GM23248 (cell line): ENCODE results near the gene HSPG2.

Experiments used
- EZH2 ChIP-seq: fragments of 200-600 bp; sonication (generic); IDR thresholded peaks from 2 replicates; pipeline ENCODE4 v1.6.1; 2018; ENCODE audit warnings: antibody characterized with exemption, mild to moderate bottlenecking; ENCODE audit not compliant: insufficient read depth, poor library complexity, severe bottlenecking
- EZH2phosphoT487 ChIP-seq: fragments of 200-600 bp; sonication (generic); IDR thresholded peaks from 2 replicates; pipeline ENCODE4 v1.6.1; 2018; ENCODE audit warnings: antibody characterized with exemption, moderate library complexity, mild to moderate bottlenecking, low read depth; ENCODE audit not compliant: insufficient read depth

- no peak for TF ChIP-seq EZH2
- no peak for TF ChIP-seq EZH2phosphoT487
These were observed 23.9 kb downstream of the HSPG2 start for GRCh38 chr1:21913258-21913657.
